Measurements from ENCODE around the gene NFE2L1. TPM values are rescaled to one million over a fixed set of nuclear protein-coding genes. Genes with fewer than 3 reads are reported as not detected.

NFE2L1 gene
- total RNA-seq, 4 donors from 2014 or later: 173 to 242 (median 211) TPM

DNA sequence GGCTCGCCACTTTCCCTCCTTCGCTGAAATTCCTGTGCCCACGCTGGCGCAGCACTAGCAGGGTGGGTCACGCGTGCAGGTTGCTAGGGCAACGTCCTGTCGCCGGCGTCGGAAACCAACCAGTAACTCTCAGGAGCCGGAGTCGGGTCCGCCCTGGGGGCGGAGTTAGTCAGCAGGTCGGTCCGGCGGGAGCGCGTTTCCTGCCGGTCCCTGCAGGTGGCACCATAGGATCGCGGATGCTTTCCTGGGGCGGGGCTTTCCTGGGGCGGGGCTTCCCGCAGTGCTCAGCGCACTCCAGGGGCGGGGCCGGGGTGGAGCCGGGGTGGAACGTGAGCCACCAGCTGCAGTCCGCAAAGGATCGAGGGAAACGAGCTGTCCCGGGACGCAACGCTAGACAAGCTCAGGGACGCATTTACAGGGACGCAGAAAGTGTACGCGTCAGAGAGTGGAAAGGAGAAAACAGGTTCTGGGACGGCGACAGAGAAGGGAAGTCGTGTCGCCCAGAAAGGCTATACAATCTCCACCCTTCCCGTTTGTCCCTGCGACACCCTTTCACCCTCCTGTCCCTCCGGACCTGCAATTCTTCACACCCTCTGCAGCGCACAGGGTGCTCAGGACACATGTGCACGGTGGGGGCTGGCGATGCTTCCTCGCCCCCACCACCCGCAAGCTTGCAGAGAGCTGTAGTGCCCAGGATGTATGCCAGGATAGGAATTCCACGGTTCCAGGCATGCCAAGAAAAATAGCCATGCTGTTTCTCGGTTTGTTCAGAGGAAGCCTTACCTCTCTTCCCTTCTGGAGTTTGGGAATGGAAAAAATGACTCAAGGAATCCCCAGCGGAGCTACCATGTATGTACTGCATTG lies 22.9 kb upstream of the NFE2L1 start:
- no peaks in the 10 kb centered on the region for H3K9me3 ChIP-seq
- H3K4me1 ChIP-seq: peaks cover 35 to 38% (median 36%) of the 10 kb centered on the region in 4 donors
- 2% methylated on average over 46 of the region's 56 CpGs; no CpG with 5 or more reads in 1 of the 2 donors for WGBS, 2 donors (ENCODE audit: low coverage in 1 of 2)
- H3K27me3 ChIP-seq: peaks cover 26% of the 10 kb centered on the region
- peak overlapping the region; percentile 17 to 51 (median 28) for H3K4me3 ChIP-seq
- TF ChIP-seq EP300 (IDR thresholded peaks at IDR 0.05; ENCODE audit: low read depth) (no peak), POLR2A (IDR thresholded peaks at IDR 0.05) (peak; percentile 27), POLR2AphosphoS5 (IDR thresholded peaks at IDR 0.05) (peak; percentile 35 to 77 (median 36))
- TF ChIP-seq, protein P1, sequence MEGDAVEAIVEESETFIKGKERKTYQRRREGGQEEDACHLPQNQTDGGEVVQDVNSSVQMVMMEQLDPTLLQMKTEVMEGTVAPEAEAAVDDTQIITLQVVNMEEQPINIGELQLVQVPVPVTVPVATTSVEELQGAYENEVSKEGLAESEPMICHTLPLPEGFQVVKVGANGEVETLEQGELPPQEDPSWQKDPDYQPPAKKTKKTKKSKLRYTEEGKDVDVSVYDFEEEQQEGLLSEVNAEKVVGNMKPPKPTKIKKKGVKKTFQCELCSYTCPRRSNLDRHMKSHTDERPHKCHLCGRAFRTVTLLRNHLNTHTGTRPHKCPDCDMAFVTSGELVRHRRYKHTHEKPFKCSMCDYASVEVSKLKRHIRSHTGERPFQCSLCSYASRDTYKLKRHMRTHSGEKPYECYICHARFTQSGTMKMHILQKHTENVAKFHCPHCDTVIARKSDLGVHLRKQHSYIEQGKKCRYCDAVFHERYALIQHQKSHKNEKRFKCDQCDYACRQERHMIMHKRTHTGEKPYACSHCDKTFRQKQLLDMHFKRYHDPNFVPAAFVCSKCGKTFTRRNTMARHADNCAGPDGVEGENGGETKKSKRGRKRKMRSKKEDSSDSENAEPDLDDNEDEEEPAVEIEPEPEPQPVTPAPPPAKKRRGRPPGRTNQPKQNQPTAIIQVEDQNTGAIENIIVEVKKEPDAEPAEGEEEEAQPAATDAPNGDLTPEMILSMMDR (IDR thresholded peaks at IDR 0.05): peak; percentile 69 to 89 (median 82)
- in situ Hi-C loops (cut with MboI; ENCODE audit: low pct_ligation_motif_present in 1 of 4, low pct_unique_long_range_greater_than_20kb in 1 of 4, low sequenced_read_pairs in 3 of 4): loop anchor here in 2 of 4 donors (10.0 kb wide), 1 partner anchor 50 kb away; no protein-coding TSS in a partner anchor
- intact Hi-C loops (cut with DNase I; ENCODE audit: low total_unique reads): loop anchor here (5.0 kb wide), 1 partner anchor 107 kb away; no protein-coding TSS in a partner anchor
- H3K27ac ChIP-seq: peak overlapping the region; percentile 66 to 84 (median 78)
- peak; percentile 98 for DNase-seq
- H3K36me3 ChIP-seq: no peaks in the 10 kb centered on the region

DNA sequence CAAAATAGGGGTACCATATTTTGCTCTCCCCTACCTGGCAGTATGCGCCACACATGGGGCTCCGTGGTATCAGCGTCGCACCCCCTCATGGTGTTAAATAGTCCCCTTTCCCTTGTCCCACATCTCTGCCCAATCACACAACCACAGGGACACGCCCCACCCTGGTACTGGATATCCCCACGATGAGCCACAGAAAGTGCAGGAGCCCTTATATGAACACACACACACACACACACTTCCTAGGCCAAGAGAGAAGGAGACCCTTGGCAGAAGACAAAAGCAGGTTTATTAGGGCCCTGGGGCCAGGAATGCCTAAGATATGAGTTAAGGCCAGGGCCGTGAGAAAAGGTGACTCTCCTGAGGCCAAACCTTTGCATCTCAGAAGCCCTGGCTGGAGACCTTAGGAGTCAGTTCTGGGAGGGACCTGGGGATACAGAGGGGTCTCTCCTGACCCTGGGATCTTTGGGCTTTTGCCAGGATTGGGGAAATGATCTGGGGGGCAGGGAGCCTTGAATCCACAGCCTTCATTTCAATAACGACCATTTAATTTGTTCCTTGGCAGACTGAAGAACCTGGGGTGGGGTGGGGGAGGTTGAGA lies 22.2 kb upstream of the NFE2L1 start:
- in situ Hi-C loops (cut with MboI; ENCODE audit: low pct_ligation_motif_present in 1 of 4, low pct_unique_long_range_greater_than_20kb in 1 of 4, low sequenced_read_pairs in 3 of 4) (loop anchor here in 2 of 4 donors (10.0 kb wide), 1 partner anchor 49 kb away; no protein-coding TSS in a partner anchor), intact Hi-C loops (cut with DNase I; ENCODE audit: low total_unique reads) (loop anchor here (2.0 to 5.0 kb wide), 2 partner anchors 49 to 106 kb away; no protein-coding TSS in a partner anchor)
- Histone ChIP-seq H3K27ac (peak overlapping the region; percentile 66 to 84 (median 78)), H3K36me3 (no peaks in the 10 kb centered on the region), H3K4me3 (peak overlapping the region in 2 of 4 donors; percentile 35 to 51), H3K4me1 (peaks cover 35 to 38% (median 36%) of the 10 kb centered on the region in 4 donors), H3K9me3 (no peaks in the 10 kb centered on the region), H3K27me3 (peaks cover 19% of the 10 kb centered on the region)
- 23% methylated on average over 8 of the region's 8 CpGs; no CpG with 5 or more reads in 1 of the 2 donors for WGBS, 2 donors (ENCODE audit: low coverage in 1 of 2)
- TF ChIP-seq POLR2A (IDR thresholded peaks at IDR 0.05) (no peak), POLR2AphosphoS5 (IDR thresholded peaks at IDR 0.05) (no peak)
- no peak for DNase-seq

DNA sequence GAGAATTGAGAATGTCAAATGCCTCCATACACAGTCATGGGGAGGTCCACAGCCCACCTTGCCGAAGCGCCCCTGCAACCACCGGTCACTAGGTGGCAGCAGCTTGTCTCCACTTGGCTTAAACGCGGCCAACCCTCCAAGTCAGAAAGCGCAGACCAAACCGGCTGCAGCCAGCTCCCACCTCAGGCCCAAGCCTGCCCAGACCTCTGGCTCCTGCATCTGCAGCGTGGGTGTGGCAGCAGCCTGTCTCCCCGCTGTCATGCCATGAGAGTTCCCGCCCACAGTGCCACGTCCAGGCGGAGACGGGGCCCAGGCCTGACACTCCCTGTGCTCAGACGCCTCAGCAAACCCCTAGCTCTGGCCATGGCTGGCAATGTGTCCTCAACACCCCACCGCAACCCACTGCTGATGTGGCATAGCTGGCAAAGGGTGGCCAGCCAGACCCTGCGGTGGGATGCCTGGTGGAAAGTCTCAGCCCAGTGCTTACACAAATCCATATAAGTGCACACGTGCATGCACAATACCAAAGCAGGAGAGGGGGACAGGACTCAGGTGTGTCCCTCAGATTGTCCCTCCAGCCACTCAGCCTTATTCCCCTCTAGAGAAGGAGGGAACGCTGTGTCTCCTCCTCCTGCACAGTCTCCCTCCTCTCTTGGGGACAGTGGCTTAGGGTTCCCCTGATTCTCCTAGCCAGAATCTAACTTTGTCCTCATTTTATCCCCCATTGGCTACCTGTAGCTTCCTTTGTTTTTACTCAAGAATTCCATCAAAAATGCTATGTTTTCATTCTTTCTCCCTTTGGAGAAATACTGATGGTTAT lies 21.4 kb upstream of the NFE2L1 start:
- Histone ChIP-seq H3K36me3 (no peaks in the 10 kb centered on the region), H3K27me3 (peaks cover 15% of the 10 kb centered on the region), H3K4me1 (peaks cover 35 to 38% (median 36%) of the 10 kb centered on the region in 4 donors), H3K9me3 (no peaks in the 10 kb centered on the region), H3K27ac (peak overlapping the region in 3 of 4 donors; percentile 41 to 84 (median 73)), H3K4me3 (no peak overlapping the region)
- WGBS, 2 donors (ENCODE audit: low coverage in 1 of 2): 15% methylated on average over 13 of the region's 18 CpGs; no CpG with 5 or more reads in 1 of the 2 donors
- TF ChIP-seq, protein P1 (IDR thresholded peaks at IDR 0.05): peak; percentile 83 to 94 (median 87)
- TF ChIP-seq EP300 (IDR thresholded peaks at IDR 0.05; ENCODE audit: low read depth) (no peak), POLR2AphosphoS5 (IDR thresholded peaks at IDR 0.05) (peak in 1 of 3 donors; percentile 30)
- intact Hi-C loops (cut with DNase I; ENCODE audit: low total_unique reads): loop anchor here (2.0 to 5.0 kb wide), 2 partner anchors 48 to 106 kb away; no protein-coding TSS in a partner anchor
- peak; percentile 87 for DNase-seq
- in situ Hi-C loops (cut with MboI; ENCODE audit: low pct_ligation_motif_present in 1 of 4, low pct_unique_long_range_greater_than_20kb in 1 of 4, low sequenced_read_pairs in 3 of 4): loop anchor here in 2 of 4 donors (10.0 kb wide), 1 partner anchor 48 kb away; no protein-coding TSS in a partner anchor

- Histone ChIP-seq H3K4me3 (no peak overlapping the region), H3K27me3 (peaks cover 8% of the 10 kb centered on the region), H3K27ac (no peak overlapping the region), H3K9me3 (no peaks in the 10 kb centered on the region), H3K36me3 (no peaks in the 10 kb centered on the region), H3K4me1 (peaks cover 35 to 38% (median 36%) of the 10 kb centered on the region in 4 donors)
- intact Hi-C loops (cut with DNase I; ENCODE audit: low total_unique reads): loop anchor here (2.0 to 5.0 kb wide), 2 partner anchors 47 to 105 kb away; no protein-coding TSS in a partner anchor
- TF ChIP-seq POLR2A (IDR thresholded peaks at IDR 0.05) (no peak), POLR2AphosphoS5 (IDR thresholded peaks at IDR 0.05) (no peak), EP300 (IDR thresholded peaks at IDR 0.05; ENCODE audit: low read depth) (no peak)
- TF ChIP-seq, protein P1 (IDR thresholded peaks at IDR 0.05): no peak
- DNase-seq: no peak
- in situ Hi-C loops (cut with MboI; ENCODE audit: low pct_ligation_motif_present in 1 of 4, low pct_unique_long_range_greater_than_20kb in 1 of 4, low sequenced_read_pairs in 3 of 4): loop anchor here in 2 of 4 donors (10.0 kb wide), 1 partner anchor 47 kb away; no protein-coding TSS in a partner anchor
- WGBS, 2 donors (ENCODE audit: low coverage in 1 of 2): 83 to 94% methylated on average over 3 to 12 of the region's 12 CpGs
These were observed 20.7 kb upstream of the NFE2L1 start for GRCh38 chr17:48027322-48027981.
